Transverse colon (tissue), 4 donors: ENCODE results near the gene UGT2A3. TPM values are rescaled to one million over a fixed set of nuclear protein-coding genes. Genes with fewer than 3 reads are reported as not detected.

Source experiments
- DNase-seq: peaks from one replicate; pipeline ENCODE4 v3.0.0-alpha.2; 2019
- H3K27ac ChIP-seq, 4 donors: fragments of 200-600 bp; sonication (generic); 2 replicates each; pipeline ENCODE4 v1.5.1; 2016 to 2018; ENCODE audit warnings: inconsistent platforms in 4 of 4
- H3K27me3 ChIP-seq: fragments of 200-600 bp; sonication (generic); 2 replicates; pipeline ENCODE4 v1.5.1; 2017; ENCODE audit warnings: inconsistent platforms
- H3K36me3 ChIP-seq, 4 donors: fragments of 200-600 bp; sonication (generic); 2 replicates each; pipeline ENCODE4 v1.5.1; 2017 to 2019; ENCODE audit warnings: inconsistent platforms in 4 of 4
- H3K4me1 ChIP-seq, 4 donors: fragments of 200-600 bp; sonication (generic); 2 replicates each; pipeline ENCODE4 v1.5.1; 2017 to 2020; ENCODE audit warnings: inconsistent platforms in 4 of 4
- H3K4me3 ChIP-seq, 4 donors: fragments of 200-600 bp; sonication (generic); 1 replicate in 1 of 4; 2 replicates in 3 of 4; pipeline versions ENCODE4 v1.5.1 to v1.6.1; 2017 to 2019; ENCODE audit warnings: inconsistent platforms in 4 of 4
- H3K9me3 ChIP-seq, 2 donors: fragments of 200-600 bp; sonication (generic); 2 replicates each; pipeline ENCODE4 v1.5.1; 2017 to 2019; ENCODE audit warnings: inconsistent platforms in 2 of 2
- EP300 ChIP-seq: sonication (generic); formaldehyde crosslinking; IDR thresholded peaks from one replicate; pipeline ENCODE4 v1.6.1; 2017; ENCODE audit warnings: antibody characterized with exemption, low read depth
- POLR2A ChIP-seq: fragments of 450-650 bp; IDR thresholded peaks from one replicate; pipeline ENCODE4 v1.6.1; 2016; ENCODE audit warnings: antibody characterized with exemption, mild to moderate bottlenecking, moderate library complexity
- POLR2AphosphoS5 ChIP-seq, 3 donors: sonication (generic); formaldehyde crosslinking; IDR thresholded peaks; one replicate each; pipeline ENCODE4 v1.6.1; 2016; ENCODE audit warnings: antibody characterized with exemption in 3 of 3
- WGBS, 2 donors: methylation state at CpG; one replicate each; pipeline ENCODE4 v1.1.5; 2018; ENCODE audit warnings: low coverage in 1 of 2; 5-methylcytosine and 5-hydroxymethylcytosine counted together
- in situ Hi-C, 4 donors: fragments of 200-750 bp; cut with MboI; loops; one replicate each; pipeline versions ENCODE4 v1.15.0 to v1.15.1; 2017; ENCODE audit warnings: low sequenced_read_pairs in 3 of 4, low pct_ligation_motif_present in 1 of 4, low pct_unique_long_range_greater_than_20kb in 1 of 4
- intact Hi-C: fragments of 100-400 bp; cut with DNase I; formaldehyde crosslinking; loops from one replicate; pipeline ENCODE4 v1.15.1; 2023; ENCODE audit warnings: low total_unique reads
- total RNA-seq, 4 donors: library from RNA; depleted of rRNA; stranded (reverse); fragments of >200 nt; gene quantifications; one replicate each; pipeline ENCODE4 v1.1.0, GENCODE V29; 2016
- TF ChIP-seq, protein P1 (sequence below), 5 experiments: fragments of 200-600 bp in 3 of 5; fragments of 450-650 bp in 2 of 5; sonication (generic) in 3 of 5; IDR thresholded peaks; 1 replicate in 2 of 5; 2 replicates in 3 of 5; pipeline ENCODE4 v1.5.1; 2016 to 2017; ENCODE audit warnings: antibody characterized with exemption in 5 of 5, inconsistent platforms in 3 of 5, mild to moderate bottlenecking in 2 of 5, moderate library complexity in 1 of 5

UGT2A3 gene
- total RNA-seq, 4 donors from 2014 or later, result 28.5 to 185 (median 90.3) TPM

DNA sequence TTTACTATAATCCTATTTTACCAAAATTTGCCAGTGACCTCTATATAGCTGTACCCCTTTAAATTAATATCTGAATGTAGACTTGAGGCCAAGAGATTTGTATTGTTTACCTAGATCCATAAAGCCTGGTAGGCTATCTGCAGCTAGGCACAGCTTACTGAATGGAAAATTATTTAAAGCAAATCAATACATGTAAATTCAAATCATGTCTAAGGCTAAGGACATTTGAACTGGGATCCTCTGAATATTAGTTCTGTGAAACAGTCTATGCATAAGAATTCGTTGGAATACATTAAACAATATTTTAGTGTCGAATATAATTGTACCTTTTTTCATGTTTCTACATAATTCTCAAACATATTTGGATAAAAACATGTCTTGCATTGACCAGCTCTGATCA lies 1.6 kb downstream of the UGT2A3 start:
- in situ Hi-C loops, result no loop called here
- TF ChIP-seq, protein P1, sequence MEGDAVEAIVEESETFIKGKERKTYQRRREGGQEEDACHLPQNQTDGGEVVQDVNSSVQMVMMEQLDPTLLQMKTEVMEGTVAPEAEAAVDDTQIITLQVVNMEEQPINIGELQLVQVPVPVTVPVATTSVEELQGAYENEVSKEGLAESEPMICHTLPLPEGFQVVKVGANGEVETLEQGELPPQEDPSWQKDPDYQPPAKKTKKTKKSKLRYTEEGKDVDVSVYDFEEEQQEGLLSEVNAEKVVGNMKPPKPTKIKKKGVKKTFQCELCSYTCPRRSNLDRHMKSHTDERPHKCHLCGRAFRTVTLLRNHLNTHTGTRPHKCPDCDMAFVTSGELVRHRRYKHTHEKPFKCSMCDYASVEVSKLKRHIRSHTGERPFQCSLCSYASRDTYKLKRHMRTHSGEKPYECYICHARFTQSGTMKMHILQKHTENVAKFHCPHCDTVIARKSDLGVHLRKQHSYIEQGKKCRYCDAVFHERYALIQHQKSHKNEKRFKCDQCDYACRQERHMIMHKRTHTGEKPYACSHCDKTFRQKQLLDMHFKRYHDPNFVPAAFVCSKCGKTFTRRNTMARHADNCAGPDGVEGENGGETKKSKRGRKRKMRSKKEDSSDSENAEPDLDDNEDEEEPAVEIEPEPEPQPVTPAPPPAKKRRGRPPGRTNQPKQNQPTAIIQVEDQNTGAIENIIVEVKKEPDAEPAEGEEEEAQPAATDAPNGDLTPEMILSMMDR (IDR thresholded peaks at IDR 0.05), result no peak
- TF ChIP-seq POLR2AphosphoS5 (IDR thresholded peaks at IDR 0.05) (no peak), EP300 (no peak), POLR2A (no peak)
- Histone ChIP-seq H3K27ac (peak overlapping the region; percentile 19 to 84 (median 79)), H3K4me3 (peak overlapping the region in 3 of 4 donors; percentile 26 to 49 (median 32)), H3K36me3 (no peaks in the 10 kb centered on the region), H3K4me1 (peaks cover 0 to 14% (median 4%) of the 10 kb centered on the region in 4 donors), H3K9me3 (no peaks in the 10 kb centered on the region), H3K27me3 (no peaks in the 10 kb centered on the region)
- intact Hi-C loops, result no loop called here
- no peak for DNase-seq
- WGBS, 2 donors, result 25 to 40% methylated on average over 2 of the region's 2 CpGs

DNA sequence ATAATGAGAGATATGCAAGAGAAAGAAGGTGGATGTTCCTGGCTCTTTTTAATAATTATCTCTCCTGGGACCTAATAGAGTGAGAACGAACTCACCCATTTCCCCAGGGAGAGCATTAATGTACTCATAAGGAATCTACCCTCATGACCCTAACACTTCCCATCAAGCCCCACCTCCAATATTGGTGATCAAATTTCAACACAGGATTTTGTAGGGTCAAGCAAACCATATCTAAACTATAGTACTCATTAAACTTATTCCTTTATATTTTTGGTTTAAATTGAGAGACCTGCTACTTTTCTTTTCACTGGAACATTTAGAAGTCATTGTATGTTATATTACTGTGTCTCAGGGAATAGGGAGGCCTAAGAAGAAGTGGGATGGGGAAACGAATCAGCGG lies 2.6 kb downstream of the UGT2A3 start:
- Histone ChIP-seq H3K27me3 (no peaks in the 10 kb centered on the region), H3K4me3 (peak overlapping the region in 3 of 4 donors; percentile 26 to 49 (median 32)), H3K36me3 (no peaks in the 10 kb centered on the region), H3K27ac (peak overlapping the region; percentile 19 to 84 (median 79)), H3K9me3 (no peaks in the 10 kb centered on the region), H3K4me1 (peaks cover 0 to 7% (median 2%) of the 10 kb centered on the region in 4 donors)
- WGBS, 2 donors, result 48 to 55% methylated on average over 3 of the region's 3 CpGs
- in situ Hi-C loops (no loop called here), intact Hi-C loops (loop anchor here (2.0 kb wide), 1 partner anchor 34 kb away; no protein-coding TSS in a partner anchor)
- DNase-seq, result no peak
- TF ChIP-seq POLR2AphosphoS5 (IDR thresholded peaks at IDR 0.05), result no peak
- TF ChIP-seq POLR2A, result no peak
- TF ChIP-seq, protein P1 (IDR thresholded peaks at IDR 0.05), result no peak
- no peak for TF ChIP-seq EP300

DNA sequence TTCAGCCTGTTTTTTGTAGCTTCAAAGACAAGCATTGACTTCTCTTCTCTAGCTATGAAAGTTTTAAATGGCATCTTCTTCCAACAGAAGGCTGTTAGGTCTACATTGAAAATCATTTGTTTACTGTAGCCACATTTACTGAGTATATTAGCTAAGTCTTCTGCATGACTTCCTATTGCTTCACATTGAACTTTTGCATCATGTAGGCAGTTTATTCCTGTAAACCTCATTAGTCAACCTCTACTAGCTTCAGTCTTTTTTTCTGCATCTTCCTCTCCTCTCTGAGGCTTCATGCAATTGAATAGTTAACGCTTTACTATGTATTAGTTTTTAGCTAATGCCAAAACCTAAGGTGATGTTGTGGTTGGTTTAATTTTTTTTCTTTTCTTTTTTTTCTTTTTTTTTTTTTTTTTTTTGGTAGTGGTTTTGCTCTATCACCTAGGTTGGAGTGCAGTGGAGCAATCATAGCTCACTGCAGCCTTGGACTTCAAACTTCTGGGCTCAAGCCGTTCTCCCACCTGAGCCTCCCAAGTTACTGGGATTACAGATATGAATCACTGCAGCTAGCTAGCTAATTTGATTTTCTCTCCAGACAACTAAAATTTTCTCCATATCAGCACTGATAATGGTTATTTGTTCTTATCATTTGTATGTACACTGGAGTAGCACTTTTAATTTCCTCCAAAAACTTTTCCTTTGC lies 3.4 kb downstream of the UGT2A3 start:
- WGBS, 2 donors, result 78 to 81% methylated on average over 2 of the region's 2 CpGs
- H3K9me3 ChIP-seq, result no peaks in the 10 kb centered on the region
- in situ Hi-C loops (no loop called here), intact Hi-C loops (loop anchor here (2.0 kb wide), 1 partner anchor 33 kb away; no protein-coding TSS in a partner anchor)
- no peak for TF ChIP-seq POLR2A
- TF ChIP-seq POLR2AphosphoS5 (IDR thresholded peaks at IDR 0.05), result no peak
- TF ChIP-seq, protein P1 (IDR thresholded peaks at IDR 0.05), result no peak
- no peak for TF ChIP-seq EP300
- H3K36me3 ChIP-seq, result no peaks in the 10 kb centered on the region
- no peak for DNase-seq
- no peaks in the 10 kb centered on the region for H3K27me3 ChIP-seq
- H3K4me1 ChIP-seq, result peaks cover 0 to 5% (median 0%) of the 10 kb centered on the region in 4 donors
- H3K4me3 ChIP-seq, result peak overlapping the region in 3 of 4 donors; percentile 26 to 49 (median 32)
- H3K27ac ChIP-seq, result peak overlapping the region; percentile 19 to 84 (median 79)

DNA sequence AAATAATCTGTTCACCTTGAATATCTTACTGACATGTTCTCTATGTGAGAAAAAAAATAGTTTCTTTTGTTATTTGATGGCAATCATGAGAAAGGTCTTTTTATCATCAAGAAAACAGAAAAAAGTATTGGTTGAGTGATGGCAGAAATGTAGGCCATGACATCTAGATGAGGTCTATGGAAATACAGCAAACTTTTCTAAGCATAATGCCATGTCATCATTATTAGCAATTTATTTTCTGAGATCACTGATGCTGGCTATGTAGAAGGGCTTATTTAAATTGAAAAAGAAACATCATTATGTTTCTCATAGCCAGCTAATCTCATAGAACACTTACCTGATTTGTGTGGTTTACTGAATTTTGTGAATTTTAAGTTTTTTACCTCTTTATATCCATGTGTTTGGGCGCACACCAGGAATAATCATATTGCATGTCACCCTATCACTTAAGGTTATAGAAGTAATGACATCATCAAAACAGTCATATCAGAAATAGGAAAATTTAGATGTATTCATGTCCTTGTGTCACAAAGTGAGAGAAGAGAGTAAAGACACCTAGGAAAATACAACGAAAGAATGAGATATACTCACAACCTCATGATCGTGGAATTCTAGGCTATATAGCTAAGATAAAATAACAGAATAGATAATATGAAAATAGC lies 22.4 kb downstream of the UGT2A3 start:
- no peaks in the 10 kb centered on the region for H3K9me3 ChIP-seq
- H3K4me1 ChIP-seq, result no peaks in the 10 kb centered on the region
- no peaks in the 10 kb centered on the region for H3K27me3 ChIP-seq
- H3K4me3 ChIP-seq, result no peak overlapping the region
- in situ Hi-C loops (no loop called here), intact Hi-C loops (no loop called here)
- TF ChIP-seq, protein P1 (IDR thresholded peaks at IDR 0.05), result no peak
- TF ChIP-seq POLR2AphosphoS5 (IDR thresholded peaks at IDR 0.05) (no peak), EP300 (no peak), POLR2A (no peak)
- no peaks in the 10 kb centered on the region for H3K36me3 ChIP-seq
- WGBS, 2 donors, result 57 to 78% methylated on average over 3 of the region's 3 CpGs
- no peak overlapping the region for H3K27ac ChIP-seq
- no peak for DNase-seq
